GM12878 (cell line): ENCODE results near the gene CREB3L4. TPM values are rescaled to one million over a fixed set of nuclear protein-coding genes. Genes with fewer than 3 reads are reported as not detected.

ENCODE experiments used
- BACH1 ChIP-seq: fragments of 450-650 bp; IDR thresholded peaks from 2 replicates; pipeline ENCODE4 v1.6.1; 2017; ENCODE audit warnings: mild to moderate bottlenecking, borderline replicate concordance
- BHLHE40 ChIP-seq, 2 experiments: fragments of 450-650 bp in 1 of 2; IDR thresholded peaks; 2 replicates each; pipeline ENCODE4 v1.6.1; 2011 to 2017; ENCODE audit warnings: low read depth in 2 of 2, borderline replicate concordance in 1 of 2, improper control_type of control experiment in 1 of 2, low read length in 1 of 2, mild to moderate bottlenecking in 1 of 2
- CREM ChIP-seq: IDR thresholded peaks from 2 replicates; pipeline ENCODE4 v1.6.1; 2014; ENCODE audit warnings: antibody characterized with exemption, low read depth
- JUNB ChIP-seq: IDR thresholded peaks from 2 replicates; pipeline ENCODE4 v1.6.1; 2016; ENCODE audit warnings: antibody characterized with exemption, mild to moderate bottlenecking
- KDM1A ChIP-seq: fragments of 200-600 bp; sonication (generic); IDR thresholded peaks from 2 replicates; pipeline ENCODE4 v1.6.1; 2016; ENCODE audit warnings: borderline replicate concordance
- MEF2A ChIP-seq: IDR thresholded peaks from 2 replicates; pipeline ENCODE4 v1.6.1; 2011; ENCODE audit warnings: low read depth, mild to moderate bottlenecking, low read length, moderate library complexity; ENCODE audit not compliant: insufficient read depth
- MEF2B ChIP-seq: fragments of 450-650 bp; IDR thresholded peaks from 2 replicates; pipeline ENCODE4 v1.6.1; 2018; ENCODE audit warnings: mild to moderate bottlenecking, moderate library complexity; ENCODE audit not compliant: partially characterized antibody, poor library complexity, severe bottlenecking
- MTA3 ChIP-seq: IDR thresholded peaks from 2 replicates; pipeline ENCODE4 v1.6.1; 2012; ENCODE audit warnings: low read length, inconsistent platforms, borderline replicate concordance
- PML ChIP-seq: IDR thresholded peaks from 2 replicates; pipeline ENCODE4 v1.6.1; 2012; ENCODE audit warnings: low read length, inconsistent platforms
- POU2F2 ChIP-seq: IDR thresholded peaks from 3 replicates; pipeline ENCODE4 v1.6.1; 2011; ENCODE audit warnings: low read depth, mild to moderate bottlenecking, low read length, borderline replicate concordance
- RB1 ChIP-seq: fragments of 450-650 bp; formaldehyde crosslinking; IDR thresholded peaks from 2 replicates; pipeline ENCODE4 v1.6.1; 2017; ENCODE audit warnings: mild to moderate bottlenecking, borderline replicate concordance
- SIN3A ChIP-seq: IDR thresholded peaks from 2 replicates; pipeline ENCODE4 v1.6.1; 2012; ENCODE audit warnings: low read depth, low read length, improper control_type of control experiment
- SP1 ChIP-seq: IDR thresholded peaks from one replicate; pipeline ENCODE4 v1.6.1; 2011; ENCODE audit warnings: low read depth, low read length
- SPI1 ChIP-seq: IDR thresholded peaks from 2 replicates; pipeline ENCODE4 v1.6.1; 2011; ENCODE audit warnings: low read depth, mild to moderate bottlenecking, low read length, moderate library complexity, borderline replicate concordance; ENCODE audit not compliant: insufficient read depth
- STAT1 ChIP-seq: fragments of 450-650 bp; conservative IDR thresholded peaks from 2 replicates; pipeline ENCODE4 v1.6.1; 2014; ENCODE audit warnings: antibody characterized with exemption, mild to moderate bottlenecking
- SUPT20H ChIP-seq: IDR thresholded peaks from 2 replicates; pipeline ENCODE4 v1.6.1; 2011; ENCODE audit warnings: low read depth, mild to moderate bottlenecking, low read length, moderate library complexity, borderline replicate concordance; ENCODE audit not compliant: control insufficient read depth
- TBL1XR1 ChIP-seq: IDR thresholded peaks from 2 replicates; pipeline ENCODE4 v1.6.1; 2012; ENCODE audit warnings: low read depth, low read length, improper control_type of control experiment
- ZNF24 ChIP-seq: fragments of 450-650 bp; IDR thresholded peaks from 2 replicates; pipeline ENCODE4 v1.6.1; 2017; ENCODE audit warnings: antibody characterized with exemption, mild to moderate bottlenecking
- polyA plus RNA-seq, 11 experiments: library from polyadenylated mRNA; depleted of rRNA in 4 of 11; unstranded in 6 of 11; stranded (reverse) in 5 of 11; fragments of >200 nt; fragmentation: Nextera tagmentation in 4 of 11; fragmentation: Illumina TruSeq in 1 of 11; extraction: Ambion mirVana in 4 of 11; extraction: Trizol in 1 of 11; gene quantifications; 1 replicate in 1 of 11; 2 replicates in 10 of 11; pipeline versions ENCODE4 v1.2.1 to v1.2.3, GENCODE V29; 2011 to 2016; ENCODE audit warnings: inconsistent platforms in 2 of 11, missing spikeins in 2 of 11, low read depth in 1 of 11
- total RNA-seq, 4 experiments: library from RNA; depleted of rRNA in 3 of 4; stranded (reverse); fragments of >200 nt in 3 of 4; fragmentation: Illumina TruSeq in 1 of 4; extraction: Trizol in 1 of 4; gene quantifications; 2 replicates each; pipeline versions ENCODE4 v1.2.1 to v1.2.3, GENCODE V29; 2013 to 2021
- TF ChIP-seq, protein P1 (sequence below): fragments of 450-650 bp; formaldehyde crosslinking; IDR thresholded peaks from 2 replicates; pipeline ENCODE4 v1.4.0; 2020; ENCODE audit warnings: mild to moderate bottlenecking, moderate library complexity
- TF ChIP-seq, protein P2 (sequence below): IDR thresholded peaks from 2 replicates; pipeline ENCODE4 v1.6.1; 2011; ENCODE audit warnings: borderline replicate concordance, low read depth, mild to moderate bottlenecking, moderate library complexity, low read length; ENCODE audit not compliant: insufficient read depth, poor library complexity, severe bottlenecking
- TF ChIP-seq, protein P3 (sequence below): fragments of 450-650 bp; IDR thresholded peaks from 2 replicates; pipeline ENCODE4 v1.6.1; 2016; ENCODE audit warnings: mild to moderate bottlenecking
- TF ChIP-seq, protein P4 (sequence below): fragments of 150-350 bp; IDR thresholded peaks from 2 replicates; pipeline ENCODE4 v1.6.1; 2014; ENCODE audit warnings: mild to moderate bottlenecking, low read depth, low read length

Gene CREB3L4
- total and polyA plus RNA-seq, 10 of the 15 experiments (the other 5 are each of a cell fraction or from before 2014, with no cell fraction given), result 9.7 to 14.0 (median 12.1) TPM

DNA sequence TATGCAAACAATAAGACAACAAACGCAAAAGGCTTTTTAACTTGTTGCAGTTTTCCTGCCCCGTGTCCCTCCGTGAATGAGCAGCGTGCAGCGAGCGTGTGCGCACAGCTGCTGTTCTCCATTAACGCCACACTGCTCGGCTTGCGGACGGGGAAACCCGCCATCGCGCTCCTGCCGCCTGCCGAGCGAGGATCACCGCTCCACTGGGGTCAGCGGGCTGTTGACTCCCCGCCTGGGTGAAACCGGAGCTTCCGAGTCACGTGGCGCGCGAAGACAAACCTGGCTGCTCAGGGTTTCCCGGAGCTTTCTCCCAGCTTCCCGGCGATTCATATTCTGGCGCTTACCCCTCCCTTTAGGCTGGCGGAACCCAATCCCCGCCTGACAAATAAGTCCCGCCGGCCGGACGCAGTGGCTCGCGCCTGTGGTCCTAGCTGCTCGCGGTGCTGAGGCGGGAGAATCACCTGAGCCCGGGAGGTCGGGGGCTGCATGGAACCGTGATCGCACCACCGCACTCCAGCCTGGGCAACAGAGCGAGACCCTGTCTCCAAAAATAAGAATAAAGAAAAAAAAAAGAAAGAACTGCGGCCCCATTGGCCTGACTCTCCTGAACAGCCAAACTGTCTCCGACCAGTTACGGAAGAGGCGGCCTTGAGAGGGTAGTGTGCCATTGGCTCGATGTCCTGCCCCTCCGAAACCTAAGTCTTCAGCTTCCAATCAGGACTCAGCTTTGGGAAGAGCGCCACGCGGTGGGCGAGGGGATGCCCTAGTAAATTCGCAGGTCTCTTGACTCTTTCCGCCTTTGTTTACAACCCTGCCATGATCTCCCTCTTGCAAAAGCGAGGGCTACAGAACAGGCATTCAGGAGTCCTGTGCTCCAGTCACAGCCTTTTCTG, at the start of gene CREB3L4 (continued):
- TF ChIP-seq, protein P1, sequence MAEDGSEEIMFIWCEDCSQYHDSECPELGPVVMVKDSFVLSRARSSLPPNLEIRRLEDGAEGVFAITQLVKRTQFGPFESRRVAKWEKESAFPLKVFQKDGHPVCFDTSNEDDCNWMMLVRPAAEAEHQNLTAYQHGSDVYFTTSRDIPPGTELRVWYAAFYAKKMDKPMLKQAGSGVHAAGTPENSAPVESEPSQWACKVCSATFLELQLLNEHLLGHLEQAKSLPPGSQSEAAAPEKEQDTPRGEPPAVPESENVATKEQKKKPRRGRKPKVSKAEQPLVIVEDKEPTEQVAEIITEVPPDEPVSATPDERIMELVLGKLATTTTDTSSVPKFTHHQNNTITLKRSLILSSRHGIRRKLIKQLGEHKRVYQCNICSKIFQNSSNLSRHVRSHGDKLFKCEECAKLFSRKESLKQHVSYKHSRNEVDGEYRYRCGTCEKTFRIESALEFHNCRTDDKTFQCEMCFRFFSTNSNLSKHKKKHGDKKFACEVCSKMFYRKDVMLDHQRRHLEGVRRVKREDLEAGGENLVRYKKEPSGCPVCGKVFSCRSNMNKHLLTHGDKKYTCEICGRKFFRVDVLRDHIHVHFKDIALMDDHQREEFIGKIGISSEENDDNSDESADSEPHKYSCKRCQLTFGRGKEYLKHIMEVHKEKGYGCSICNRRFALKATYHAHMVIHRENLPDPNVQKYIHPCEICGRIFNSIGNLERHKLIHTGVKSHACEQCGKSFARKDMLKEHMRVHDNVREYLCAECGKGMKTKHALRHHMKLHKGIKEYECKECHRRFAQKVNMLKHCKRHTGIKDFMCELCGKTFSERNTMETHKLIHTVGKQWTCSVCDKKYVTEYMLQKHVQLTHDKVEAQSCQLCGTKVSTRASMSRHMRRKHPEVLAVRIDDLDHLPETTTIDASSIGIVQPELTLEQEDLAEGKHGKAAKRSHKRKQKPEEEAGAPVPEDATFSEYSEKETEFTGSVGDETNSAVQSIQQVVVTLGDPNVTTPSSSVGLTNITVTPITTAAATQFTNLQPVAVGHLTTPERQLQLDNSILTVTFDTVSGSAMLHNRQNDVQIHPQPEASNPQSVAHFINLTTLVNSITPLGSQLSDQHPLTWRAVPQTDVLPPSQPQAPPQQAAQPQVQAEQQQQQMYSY (CRISPR knock-in tag), result no peak
- no peak for TF ChIP-seq SUPT20H
- no peak for TF ChIP-seq MTA3
- peak; percentile 86 to 90 for TF ChIP-seq BHLHE40 (IDR thresholded peaks at IDR 0.05; ENCODE audit: borderline replicate concordance in 1 of 2, low read depth in 2 of 2, low read length in 1 of 2)
- peak; percentile 21; the same call in 1 of the 3 replicates for TF ChIP-seq POU2F2
- TF ChIP-seq MEF2B, result peak; percentile 71
- 0 out of 2 replicates have a peak, but pooled peaks have one; percentile 50 for TF ChIP-seq TBL1XR1
- TF ChIP-seq ZNF24, result no peak
- TF ChIP-seq PML, result no peak
- 0 out of 2 replicates have a peak, but pooled peaks have one; percentile 32 for TF ChIP-seq MEF2A
- TF ChIP-seq RB1, result 0 out of 2 replicates have a peak, but pooled peaks have one; percentile 57
- no peak for TF ChIP-seq SPI1
- no peak for TF ChIP-seq BACH1
- no peak for TF ChIP-seq JUNB
- TF ChIP-seq, protein P2, sequence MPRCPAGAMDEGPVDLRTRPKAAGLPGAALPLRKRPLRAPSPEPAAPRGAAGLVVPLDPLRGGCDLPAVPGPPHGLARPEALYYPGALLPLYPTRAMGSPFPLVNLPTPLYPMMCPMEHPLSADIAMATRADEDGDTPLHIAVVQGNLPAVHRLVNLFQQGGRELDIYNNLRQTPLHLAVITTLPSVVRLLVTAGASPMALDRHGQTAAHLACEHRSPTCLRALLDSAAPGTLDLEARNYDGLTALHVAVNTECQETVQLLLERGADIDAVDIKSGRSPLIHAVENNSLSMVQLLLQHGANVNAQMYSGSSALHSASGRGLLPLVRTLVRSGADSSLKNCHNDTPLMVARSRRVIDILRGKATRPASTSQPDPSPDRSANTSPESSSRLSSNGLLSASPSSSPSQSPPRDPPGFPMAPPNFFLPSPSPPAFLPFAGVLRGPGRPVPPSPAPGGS, result no peak
- TF ChIP-seq CREM, result peak; percentile 33; the same call in 1 of the 2 replicates
- TF ChIP-seq SIN3A, result peak; percentile 87
- TF ChIP-seq, protein P3, sequence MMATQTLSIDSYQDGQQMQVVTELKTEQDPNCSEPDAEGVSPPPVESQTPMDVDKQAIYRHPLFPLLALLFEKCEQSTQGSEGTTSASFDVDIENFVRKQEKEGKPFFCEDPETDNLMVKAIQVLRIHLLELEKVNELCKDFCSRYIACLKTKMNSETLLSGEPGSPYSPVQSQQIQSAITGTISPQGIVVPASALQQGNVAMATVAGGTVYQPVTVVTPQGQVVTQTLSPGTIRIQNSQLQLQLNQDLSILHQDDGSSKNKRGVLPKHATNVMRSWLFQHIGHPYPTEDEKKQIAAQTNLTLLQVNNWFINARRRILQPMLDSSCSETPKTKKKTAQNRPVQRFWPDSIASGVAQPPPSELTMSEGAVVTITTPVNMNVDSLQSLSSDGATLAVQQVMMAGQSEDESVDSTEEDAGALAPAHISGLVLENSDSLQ, result peak; percentile 100
- TF ChIP-seq KDM1A, result no peak
- TF ChIP-seq STAT1, result no peak; the same call in 1 of the 2 replicates
- TF ChIP-seq SP1, result peak; percentile 99
- TF ChIP-seq, protein P4, sequence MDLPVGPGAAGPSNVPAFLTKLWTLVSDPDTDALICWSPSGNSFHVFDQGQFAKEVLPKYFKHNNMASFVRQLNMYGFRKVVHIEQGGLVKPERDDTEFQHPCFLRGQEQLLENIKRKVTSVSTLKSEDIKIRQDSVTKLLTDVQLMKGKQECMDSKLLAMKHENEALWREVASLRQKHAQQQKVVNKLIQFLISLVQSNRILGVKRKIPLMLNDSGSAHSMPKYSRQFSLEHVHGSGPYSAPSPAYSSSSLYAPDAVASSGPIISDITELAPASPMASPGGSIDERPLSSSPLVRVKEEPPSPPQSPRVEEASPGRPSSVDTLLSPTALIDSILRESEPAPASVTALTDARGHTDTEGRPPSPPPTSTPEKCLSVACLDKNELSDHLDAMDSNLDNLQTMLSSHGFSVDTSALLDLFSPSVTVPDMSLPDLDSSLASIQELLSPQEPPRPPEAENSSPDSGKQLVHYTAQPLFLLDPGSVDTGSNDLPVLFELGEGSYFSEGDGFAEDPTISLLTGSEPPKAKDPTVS, result peak; percentile 75; the same call in 1 of the 2 replicates
